Measurements from ENCODE around the gene ZNF280D.

ZNF280D gene

GRCh38 chr15:56725386-56725785, 7.9 kb downstream of the ZNF280D start:
- no peak for DNase-seq (ENCODE audit: low spot score)
- no peak for TF ChIP-seq CTCF (IDR thresholded peaks at IDR 0.05; ENCODE audit: extremely low read depth, missing control alignments)

- DNase-seq (ENCODE audit: low spot score): no peak
- TF ChIP-seq CTCF (IDR thresholded peaks at IDR 0.05; ENCODE audit: extremely low read depth, missing control alignments): no peak
These were observed 9.1 kb downstream of the ZNF280D start for GRCh38 chr15:56724232-56724631.

GRCh38 chr15:56723787-56724186, 9.5 kb downstream of the ZNF280D start:
- TF ChIP-seq CTCF (IDR thresholded peaks at IDR 0.05; ENCODE audit: extremely low read depth, missing control alignments): no peak
- no peak for DNase-seq (ENCODE audit: low spot score)

GRCh38 chr15:56719774-56720555, 13.3 kb downstream of the ZNF280D start:
- DNase-seq (ENCODE audit: low spot score): no peak
- TF ChIP-seq CTCF (IDR thresholded peaks at IDR 0.05; ENCODE audit: extremely low read depth, missing control alignments): no peak

- TF ChIP-seq CTCF (IDR thresholded peaks at IDR 0.05; ENCODE audit: extremely low read depth, missing control alignments): no peak
- no peak for DNase-seq (ENCODE audit: low spot score)
These were observed 14.2 kb downstream of the ZNF280D start for GRCh38 chr15:56719021-56719612.

- no peak for TF ChIP-seq CTCF (IDR thresholded peaks at IDR 0.05; ENCODE audit: extremely low read depth, missing control alignments)
- no peak for DNase-seq (ENCODE audit: low spot score)
These were observed 14.7 kb downstream of the ZNF280D start for GRCh38 chr15:56718560-56718959.

- DNase-seq (ENCODE audit: low spot score): no peak
- no peak for TF ChIP-seq CTCF (IDR thresholded peaks at IDR 0.05; ENCODE audit: extremely low read depth, missing control alignments)
These were observed 17.0 kb downstream of the ZNF280D start for GRCh38 chr15:56716334-56716733.
